ENCODE measurements around the gene GALNT2.

The GALNT2 gene

DNA sequence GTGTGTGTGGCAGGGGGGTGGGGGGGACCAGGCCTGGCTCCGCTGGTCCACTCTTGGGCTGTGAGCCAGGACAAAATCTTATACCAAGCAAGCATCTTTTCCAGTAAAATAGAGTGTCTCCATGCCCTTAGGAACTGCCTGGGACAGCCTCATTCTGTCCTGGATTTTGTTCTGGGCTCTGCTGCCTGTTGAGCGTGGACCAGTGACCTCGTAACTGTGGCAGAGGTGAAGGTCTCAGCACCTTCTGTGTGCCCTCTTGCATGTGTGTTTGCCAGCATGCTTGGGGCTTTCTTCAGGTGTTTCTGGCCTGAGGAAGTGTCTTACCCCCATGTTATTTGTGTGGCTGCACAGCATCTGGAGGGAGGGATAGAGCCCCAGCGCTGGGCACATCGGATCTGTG is 45.7 kb downstream of the GALNT2 start:
- no peak for DNase-seq (ENCODE audit: low read depth, low spot score)

DNA sequence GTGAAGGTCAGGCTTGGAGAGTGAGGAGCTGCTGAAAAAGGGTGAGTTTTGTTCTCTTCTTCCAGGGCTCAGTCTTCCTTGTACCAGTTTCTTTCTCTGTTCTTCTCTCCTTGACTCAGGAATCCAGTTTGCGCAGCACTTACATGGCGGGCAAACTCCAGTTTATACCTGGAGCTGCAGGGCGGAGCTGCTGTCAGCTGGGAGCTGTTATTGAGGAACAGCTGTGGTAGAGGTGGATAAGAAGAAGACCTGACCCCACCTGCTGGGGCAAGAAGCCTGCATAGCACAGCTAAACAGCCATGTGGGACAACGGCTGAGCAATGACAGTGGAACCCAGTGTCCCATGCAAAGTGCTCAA is 46.2 kb downstream of the GALNT2 start:
- DNase-seq (ENCODE audit: low read depth, low spot score) = no peak

DNA sequence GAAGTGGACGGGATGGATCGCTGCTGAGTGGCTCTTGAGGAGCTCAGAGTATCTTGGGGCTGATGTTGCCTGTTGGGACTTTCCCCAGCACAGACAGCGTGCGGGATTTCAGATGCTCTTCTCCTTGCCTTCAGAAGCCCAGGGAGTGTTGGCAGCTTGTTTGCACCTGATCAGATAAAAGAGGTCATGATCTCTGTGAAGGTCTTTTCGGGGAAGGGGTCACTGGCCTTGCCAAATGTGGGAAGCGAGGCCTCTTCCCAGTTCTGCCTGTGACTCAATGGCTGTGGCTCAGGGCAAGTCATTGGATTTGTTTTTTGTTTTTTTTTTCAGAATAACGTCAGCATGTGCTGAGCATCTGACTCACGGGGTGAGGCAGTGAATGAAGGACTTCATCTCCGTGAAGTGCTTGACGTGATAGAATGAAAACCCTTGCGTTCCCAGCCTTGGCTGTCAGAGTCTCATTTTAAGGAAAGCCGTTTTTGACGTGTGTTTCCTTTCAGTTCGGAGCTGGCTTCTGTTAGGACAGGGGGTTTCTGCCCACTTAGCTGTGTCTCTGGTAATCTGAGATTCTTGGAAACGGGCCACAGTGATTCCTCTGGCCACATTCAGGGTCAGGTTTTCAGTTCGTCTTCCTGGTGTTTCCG is 46.7 kb downstream of the GALNT2 start:
- no peak for DNase-seq (ENCODE audit: low read depth, low spot score)

DNA sequence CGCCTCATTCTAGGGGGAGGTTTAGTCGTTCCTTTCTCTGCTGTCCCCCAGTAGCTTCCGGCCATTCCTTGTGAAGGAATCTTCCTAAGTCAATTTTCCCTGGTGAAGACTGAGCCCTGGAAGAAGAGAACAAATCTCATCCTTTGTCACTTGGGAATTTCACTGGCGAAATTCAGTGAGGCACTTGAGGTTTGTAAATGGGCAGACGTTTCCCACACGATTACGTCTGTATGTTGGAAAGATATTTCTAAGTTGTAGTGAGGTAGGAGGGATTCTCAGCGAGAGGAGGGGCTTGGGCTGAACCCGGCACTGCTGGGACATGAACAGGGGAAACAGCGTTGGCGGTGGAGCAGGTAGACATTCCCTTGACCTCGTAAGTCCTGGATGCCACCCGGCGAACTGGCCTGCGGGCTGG is 47.2 kb downstream of the GALNT2 start:
- no peak for DNase-seq (ENCODE audit: low read depth, low spot score)

DNA sequence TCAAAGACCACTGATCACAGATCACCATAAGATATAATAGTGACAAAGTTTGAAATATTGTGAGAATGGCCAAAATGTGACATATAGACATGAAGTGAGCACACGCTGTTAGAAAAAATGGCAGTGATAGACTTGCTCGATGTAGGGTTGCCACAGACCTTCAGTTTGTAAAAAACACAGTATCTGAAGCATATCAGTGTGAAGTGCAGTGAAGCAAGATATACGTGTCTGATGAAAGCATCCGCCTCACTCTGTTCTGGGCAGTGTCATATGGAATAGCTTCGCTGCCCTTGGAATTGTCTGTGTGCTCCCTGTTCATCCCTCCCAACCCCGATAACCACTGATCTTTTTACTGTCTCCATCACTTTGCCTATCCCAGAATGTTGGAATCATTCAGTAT is 50.7 kb downstream of the GALNT2 start:
- DNase-seq (ENCODE audit: low read depth, low spot score) = no peak

DNA sequence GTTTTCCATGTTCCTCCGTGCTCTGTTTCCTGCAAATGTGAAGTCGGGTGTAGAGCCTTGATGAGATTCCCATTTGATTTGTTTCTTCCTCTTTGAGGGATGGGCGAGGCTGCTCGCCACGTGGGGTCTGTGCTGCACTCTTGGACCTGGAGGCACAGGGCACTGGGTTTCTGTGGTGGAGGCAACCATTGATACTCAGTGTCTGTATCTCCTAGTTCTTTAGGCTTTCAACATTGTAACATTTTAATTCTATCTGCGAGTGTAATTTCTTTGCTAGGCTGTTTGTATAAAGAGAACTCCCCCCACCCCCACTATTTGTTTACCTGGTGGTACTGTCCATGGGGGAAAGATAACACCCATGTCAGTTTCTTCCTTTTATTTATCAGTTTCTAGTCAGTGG is 52.3 kb downstream of the GALNT2 start:
- DNase-seq (ENCODE audit: low read depth, low spot score) = no peak

DNA sequence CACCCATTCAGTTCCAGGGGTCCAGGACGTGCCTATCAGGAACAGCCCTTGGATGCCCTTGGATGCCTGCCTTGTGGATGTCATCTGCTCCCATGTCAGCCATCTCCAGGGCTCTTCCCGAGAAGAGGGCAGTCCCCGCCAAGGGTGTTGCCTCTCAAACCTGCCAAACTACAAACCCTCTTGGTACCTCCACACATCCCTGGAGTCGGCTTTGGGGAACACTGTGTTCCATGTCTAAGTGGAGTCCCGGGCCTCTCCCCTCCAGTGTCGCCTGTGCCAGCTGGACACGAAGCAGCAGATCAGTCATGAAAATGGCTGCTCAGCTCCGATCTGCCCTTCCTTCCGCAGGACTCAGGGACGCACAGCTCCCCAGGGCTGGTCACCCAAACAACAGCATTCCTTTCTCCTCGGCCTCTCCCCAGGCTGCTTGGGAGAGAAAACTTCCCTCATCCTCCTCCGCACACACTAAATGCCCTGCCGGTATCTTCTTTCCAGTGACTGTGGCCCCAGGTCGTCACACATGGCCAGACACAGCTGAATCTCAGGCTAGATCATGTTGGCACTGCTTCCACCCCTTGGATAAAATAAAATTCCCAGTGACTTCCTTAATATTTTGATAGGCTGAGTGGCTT is 53.4 kb downstream of the GALNT2 start:
- DNase-seq (ENCODE audit: low read depth, low spot score) = no peak

DNA sequence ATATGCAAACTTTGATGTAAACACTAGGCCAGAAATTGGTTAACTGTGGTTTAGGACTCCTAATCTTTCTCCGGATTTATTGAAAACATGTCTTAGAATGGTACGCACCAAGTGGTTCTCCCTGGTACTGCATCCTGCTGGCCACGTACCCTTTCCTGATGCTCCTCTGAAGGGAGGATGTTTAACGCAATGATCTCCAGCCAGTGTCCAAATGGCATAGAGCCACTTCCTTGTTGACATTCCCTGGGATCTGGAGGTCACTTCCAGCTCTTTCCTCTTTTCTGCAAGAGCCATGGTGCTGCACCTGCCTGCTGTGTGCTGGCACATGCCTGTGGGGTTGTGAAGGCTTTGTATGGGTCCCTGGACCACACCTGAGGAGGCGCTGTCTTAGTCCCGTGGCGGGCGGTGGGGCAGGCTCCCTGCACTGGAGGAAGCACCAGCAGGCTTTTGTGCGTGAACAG is 53.9 kb downstream of the GALNT2 start:
- no peak for DNase-seq (ENCODE audit: low read depth, low spot score)

DNA sequence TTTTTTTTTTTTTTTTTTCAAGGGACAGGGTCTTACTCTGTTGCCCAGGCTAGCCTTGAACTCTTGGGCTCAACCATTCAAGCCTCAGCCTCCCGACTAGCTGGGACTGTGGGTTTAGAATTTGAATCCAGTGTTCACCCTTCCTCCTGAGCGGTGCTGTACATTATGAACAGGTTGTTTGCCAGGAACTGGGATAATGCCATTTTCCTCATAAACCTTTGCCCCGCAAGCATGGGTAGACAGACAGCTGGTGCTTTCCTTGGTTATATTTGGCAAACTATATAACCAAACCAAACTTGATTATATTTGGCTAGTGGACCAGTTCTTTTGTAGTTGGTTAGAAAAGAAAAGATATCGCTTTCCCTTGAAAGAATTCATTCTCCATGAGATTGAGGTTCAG is 54.9 kb downstream of the GALNT2 start:
- no peak for DNase-seq (ENCODE audit: low read depth, low spot score)

DNA sequence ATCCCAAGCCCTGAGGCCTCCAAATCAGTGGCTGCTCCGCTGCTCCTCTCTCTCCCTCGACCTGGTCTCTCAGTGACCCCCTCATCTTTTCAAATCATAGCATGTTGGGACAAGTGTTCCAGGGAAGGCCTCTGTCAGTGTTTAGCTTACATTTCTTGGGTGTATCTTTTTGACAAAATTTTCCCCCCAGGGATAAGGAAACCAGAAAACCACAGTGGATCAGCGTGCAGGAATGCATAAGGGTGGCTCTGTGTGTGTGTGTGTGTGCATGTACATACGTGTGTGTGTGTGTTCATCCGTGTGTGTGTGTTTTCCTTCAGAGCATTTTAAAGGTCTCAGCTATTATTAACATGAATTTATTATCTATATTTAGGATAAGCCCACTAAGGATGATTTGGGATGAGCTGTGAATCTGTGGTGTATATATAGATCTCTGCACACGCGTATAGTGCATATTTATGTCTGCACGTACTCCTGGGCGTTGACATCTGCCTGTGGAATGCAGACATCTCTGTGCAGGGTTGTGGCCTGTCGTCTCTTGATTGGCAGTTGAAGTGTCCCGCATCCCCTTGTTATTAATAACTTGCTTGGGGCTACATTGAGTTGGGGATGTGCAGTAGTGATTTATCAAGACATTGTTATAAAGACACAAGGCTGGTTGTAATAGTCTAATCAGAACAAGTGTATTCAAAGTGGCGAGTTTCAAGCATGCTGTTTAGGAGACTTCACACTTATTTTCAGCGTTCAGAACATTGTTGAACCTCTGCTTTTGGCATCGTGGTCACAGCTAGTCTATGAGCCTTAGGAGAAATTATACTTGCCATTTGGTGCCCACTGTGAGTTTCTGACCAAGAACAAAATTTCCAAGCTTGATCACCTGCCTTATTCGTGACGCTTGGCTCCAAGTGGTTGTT is 55.6 kb downstream of the GALNT2 start:
- DNase-seq (ENCODE audit: low read depth, low spot score) = no peak

DNA sequence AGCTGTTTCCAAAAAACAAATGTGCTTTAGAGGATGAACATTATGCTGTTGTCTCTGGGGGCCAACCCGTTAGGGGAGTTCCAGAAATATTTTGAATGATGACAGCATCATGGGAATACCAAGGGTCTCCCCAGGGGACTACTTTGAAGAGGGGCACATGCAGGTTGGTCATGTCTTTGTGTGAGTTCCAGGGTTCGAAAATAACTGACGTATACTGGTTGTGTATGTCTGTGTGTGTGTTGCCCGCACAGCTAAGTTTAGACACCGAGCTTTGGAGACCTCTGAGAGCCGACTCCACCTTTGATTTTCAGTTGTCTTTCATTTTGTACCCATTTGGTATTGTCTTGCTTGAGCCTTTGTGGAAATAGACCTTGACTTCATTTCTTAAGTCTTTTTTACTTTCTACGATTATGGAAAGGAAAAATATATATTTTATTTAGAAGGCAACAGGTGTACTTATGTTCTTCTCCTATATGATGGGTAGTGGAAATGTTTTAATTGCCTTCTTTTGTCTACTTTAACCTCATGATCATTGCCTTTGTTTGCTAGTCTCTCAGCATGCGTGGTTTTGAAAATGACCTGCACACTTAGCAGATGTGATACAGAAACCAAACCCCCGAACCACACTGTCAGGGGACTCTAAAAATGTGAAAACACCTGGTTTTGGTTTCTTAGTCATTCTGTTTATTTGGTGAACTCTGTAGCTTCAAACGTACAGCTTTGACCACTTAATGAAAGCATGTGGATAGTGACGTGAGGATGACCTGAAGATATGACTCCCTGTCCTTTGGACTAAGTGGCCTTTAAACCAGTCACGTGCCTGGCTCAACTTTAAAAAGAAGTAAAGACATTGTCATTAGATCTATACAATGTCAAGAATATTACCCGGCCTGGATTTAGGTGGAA is 56.5 kb downstream of the GALNT2 start:
- DNase-seq (ENCODE audit: low read depth, low spot score) = no peak

DNA sequence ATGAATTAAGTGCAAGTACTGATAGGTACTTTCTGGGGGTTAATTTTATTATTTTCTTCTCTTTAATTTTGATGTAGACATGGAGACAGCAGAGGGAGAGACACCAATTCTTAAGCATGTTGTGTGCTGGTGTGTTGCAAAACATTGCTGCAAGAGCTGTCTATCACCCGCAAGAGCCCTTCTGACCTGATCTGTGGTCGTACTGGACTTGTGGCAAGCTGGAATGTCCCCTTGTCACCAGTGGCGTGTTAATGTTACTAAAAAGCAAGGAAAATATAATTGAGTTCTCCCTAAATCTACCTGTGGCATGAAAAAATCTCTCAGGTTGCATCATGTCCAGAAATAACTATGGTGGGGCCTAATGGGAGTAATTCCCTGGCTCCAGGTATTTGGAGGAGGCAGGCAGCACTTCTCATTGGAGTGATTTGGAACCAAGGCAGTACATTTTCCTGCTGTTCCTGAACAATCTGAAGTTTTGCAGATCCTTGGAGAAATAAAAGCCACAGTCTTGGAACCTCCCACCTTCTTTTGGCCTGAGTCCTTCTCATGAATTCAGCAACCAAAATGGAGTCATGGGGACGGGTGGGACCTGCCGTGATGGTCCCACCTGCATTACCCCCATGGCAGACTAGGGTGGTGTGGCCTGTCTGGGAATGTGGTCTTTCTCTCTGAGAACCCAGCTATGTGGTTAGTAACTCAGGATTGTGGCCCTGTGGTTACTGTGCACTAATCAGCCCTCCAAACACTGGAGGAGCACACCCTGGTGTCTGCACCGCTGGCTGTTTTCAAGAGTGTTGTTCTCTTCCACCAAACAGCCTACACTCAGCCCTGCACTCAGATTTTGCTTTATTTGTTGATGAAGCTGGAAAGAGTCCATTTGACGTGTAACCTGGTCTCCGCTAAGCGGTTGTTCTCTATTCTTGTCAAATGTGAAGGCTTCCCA is 57.4 kb downstream of the GALNT2 start:
- no peak for DNase-seq (ENCODE audit: low read depth, low spot score)

DNA sequence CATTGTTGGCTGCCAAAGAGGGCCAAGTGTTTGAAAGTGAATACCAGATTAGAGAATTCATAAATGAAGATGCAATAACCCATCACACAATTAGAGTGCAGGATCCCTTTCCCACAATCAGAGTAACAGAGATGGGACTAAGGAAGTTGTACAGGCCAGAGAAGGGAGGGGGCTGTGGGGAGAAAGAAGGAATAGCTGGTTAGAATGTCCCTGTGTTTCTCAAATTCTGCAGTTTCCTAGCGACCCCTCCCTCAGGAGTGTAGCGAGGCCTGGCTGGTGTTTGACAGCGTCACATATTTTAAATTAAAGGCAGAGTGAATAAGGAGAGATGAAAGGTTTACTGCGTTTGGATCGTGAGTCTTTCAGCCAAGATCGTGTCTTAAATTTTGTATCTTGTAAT is 58.1 kb downstream of the GALNT2 start:
- no peak for DNase-seq (ENCODE audit: low read depth, low spot score)

DNA sequence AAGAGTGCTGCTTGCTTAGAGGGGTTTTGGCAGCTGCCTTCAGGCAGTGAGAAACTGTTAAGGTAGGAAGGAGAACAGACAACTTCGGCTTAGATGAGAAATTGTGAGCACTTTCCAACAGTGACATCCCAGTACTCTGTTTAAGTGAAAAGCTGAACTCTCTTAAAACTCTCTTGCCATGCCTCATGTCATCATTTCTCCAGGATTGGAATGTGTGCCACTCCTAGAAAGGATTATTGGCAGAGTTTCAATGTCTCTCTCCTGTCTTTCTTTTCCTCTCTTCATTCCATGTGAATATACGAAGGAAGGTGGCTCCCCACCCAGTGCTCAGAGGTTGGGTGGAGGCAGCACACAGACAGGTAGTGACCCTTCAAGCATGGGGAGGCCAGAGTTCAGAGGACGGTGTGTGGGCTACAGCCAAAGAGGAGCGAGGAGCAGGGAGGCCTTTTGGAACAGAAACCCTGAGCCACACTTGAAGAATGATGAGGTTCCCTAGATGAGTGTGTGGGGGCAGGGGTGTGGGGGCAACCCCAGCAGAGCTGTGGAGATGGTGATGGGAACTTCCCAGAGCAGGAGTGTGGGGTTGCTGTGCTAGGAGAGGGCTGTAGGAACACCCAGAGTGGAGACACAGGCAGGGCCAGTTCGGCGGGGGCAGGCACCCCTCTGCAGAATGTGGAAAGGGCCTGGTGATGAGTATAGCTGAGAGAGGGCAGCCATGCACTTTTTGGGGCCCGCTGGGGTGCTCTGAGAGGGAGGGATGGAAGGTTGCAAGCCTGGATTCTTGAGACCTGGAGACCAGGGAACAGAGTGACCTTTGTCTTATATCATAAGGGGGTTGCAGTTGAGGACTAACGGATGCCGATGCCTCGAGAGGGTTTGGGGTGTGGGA is 58.8 kb downstream of the GALNT2 start:
- no peak for DNase-seq (ENCODE audit: low read depth, low spot score)

DNA sequence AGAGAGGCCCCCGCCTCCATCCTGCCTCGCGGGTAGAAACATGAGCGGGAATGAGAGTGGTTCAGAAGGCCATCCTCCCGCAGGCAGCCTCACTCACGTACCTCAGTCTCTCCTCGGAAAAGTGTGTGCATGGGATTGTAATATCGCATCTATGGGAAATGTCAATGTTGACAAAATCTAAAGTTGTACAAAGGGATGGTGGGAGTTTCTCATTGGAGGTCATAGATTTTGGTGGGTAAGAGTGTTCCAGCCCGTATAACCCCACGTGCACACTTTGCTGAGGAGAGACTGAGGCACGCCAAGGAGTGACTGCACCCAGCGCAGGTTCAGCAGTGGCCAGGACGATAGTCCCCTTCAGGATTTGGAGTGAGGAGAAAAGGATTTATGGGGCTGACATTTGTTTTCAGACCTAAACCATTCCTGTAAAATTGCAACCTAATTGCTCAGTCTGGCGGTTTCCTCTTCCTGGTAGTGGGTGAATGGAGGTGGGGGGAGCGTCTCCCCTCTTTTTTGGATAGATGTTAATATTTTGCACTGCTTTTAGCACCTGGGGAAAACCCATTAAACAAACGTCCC is 59.6 kb downstream of the GALNT2 start:
- DNase-seq (ENCODE audit: low read depth, low spot score) = no peak

DNA sequence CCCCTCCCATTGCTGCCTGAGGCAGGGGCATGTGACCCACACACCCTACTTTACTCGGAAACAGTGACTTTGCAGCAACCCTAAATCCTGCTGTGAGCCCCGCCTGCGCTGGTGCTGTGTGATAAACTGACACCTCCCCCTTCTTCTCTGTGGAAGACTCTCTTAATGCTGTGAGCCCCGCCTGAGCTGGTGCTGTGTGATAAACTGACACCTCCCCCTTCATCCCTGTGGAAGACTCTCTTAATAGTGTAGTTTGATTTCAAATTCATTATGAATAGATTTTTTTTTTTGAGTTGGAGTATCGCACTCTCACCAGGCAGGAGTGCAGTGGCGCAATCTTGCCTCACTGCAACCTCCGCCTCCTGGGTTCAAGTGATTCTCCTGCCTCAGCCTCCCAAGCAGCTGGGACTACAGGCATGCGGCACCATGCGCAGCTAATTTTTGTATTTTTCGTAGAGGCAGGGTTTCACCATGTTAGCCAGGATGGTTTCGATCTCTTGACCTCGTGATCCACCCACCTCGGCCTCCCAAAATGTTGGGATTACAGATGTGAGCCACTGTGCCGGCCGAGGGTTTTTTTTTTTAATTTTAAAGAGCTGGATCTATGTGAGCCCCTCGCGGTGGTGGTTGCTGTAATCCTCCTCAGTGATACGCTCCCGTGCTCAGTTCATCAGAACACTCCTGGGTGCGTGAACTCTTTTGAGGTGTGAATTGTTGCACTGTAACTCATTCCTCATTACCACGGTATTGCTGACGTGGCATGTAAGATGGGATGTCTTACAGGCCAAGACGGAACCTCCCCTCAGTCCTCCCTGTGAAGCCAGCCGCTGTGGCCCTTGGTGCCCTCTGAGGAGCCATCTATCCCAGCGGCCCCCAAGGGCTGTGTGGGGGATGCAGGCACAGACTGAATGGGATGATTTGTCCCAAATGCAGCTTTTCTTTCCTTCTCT is 60.3 kb downstream of the GALNT2 start:
- DNase-seq (ENCODE audit: low read depth, low spot score) = no peak

DNA sequence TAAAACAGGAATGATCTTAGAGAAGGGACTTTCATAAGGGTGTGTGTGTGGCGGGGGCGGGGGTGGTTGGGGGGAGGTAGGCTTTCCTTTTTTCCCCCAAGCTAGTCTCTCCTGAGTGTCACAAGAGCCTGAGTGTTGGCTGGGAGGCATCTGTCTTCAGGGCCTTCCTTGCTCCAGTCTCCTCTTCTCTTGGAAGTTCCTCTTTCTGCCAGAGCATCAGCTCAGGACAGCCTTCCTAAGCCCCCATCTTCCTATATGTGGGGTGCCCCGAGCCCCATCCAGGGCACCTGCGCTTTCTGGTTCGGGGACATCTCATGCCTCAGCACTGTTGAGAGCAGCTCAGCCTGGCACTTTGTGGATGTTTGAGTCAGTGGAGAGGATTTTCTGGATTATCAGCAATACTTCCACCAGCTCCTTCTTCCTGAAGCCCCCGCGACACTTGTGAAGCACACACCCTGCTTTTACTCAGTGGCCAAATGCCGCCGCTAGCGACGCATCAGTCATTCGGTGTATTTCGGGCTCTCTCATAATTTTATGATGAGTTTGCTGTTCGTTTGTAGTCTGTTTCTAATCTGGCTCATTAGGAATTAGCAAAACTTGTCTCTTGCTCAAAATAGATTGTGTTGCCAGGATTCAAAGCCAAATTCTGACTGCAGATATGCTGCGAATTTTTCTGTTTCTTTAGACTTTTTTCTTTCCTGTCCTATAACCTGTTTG is 61.7 kb downstream of the GALNT2 start:
- DNase-seq (ENCODE audit: low read depth, low spot score) = no peak
